Suppressor macrophage treated with lipopolysaccharide for 4 hours (primary cell): ENCODE measurements around the gene FAM229A.
A peak's percentile ranks its signal among the peaks of the same experiment; 100 is the strongest.

Experiments
- DNase-seq: peaks from one replicate; pipeline ENCODE4 v3.0.0-alpha.2; 2020

FAM229A gene

DNA sequence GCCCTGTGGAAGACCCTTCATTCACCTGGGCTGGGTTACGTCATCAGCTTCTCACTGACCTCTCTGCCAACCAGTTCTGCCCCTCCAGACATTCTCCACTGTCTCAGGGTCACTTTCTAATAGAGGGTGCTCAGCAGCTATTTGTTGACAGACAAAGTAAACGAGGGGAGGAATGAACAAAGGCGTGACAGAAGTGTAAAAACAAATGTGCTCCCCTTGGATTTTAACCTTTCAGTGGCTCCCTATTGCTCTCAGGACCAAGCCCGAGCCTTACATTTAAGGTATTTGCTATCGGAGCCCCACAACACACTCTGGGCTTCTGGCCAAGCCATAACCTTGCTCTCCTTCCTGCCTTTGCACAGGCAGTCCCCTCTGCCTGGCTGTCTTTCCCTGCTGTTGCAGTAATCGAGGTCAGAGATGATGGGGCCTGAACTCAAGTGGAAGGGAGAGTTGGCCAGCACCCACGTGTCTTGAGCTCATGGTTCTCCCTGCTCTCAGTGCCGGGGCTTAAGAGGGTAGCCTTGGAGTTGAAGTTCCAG is 16.9 kb downstream of the FAM229A start:
- no peak for DNase-seq

DNA sequence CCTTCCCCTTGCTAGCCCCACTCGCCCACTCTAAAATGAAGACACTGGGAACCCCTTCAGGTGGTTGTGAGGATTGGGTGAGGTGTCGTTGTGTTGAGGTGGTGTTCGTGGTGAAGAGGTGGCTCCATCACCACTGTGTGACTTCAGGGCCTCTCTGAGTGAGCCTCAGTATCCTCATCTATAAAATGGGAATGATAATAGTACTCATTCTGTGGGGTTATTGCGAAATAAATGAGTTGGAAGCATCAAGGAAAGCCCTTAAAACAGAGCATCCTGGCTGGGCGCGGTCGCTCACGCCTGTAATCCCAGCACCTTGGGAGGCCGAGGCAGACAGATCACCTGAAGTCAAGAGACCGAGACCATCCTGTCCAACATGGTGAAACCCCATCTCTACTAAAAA is 19.6 kb downstream of the FAM229A start:
- DNase-seq: no peak

DNA sequence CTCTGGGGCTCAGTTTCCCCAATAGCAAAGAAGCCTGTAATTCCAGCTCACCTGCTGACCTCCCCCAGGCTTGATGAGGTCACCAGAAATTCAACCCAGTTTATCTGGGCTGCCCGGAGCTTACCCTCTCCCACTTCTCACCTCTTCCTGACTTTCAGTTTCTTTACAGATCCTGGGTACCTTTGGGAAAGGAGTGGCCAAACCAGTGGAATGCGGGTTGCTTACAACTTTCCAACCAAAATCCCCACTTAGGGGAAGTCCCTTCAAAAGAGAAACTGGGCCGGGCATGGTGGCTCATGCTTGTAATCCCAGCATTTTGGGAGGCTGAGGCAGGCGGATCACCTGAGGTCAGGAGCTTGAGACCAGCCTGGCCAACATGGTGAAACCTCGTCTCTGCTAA is 20.3 kb downstream of the FAM229A start:
- DNase-seq: peak; percentile 49

DNA sequence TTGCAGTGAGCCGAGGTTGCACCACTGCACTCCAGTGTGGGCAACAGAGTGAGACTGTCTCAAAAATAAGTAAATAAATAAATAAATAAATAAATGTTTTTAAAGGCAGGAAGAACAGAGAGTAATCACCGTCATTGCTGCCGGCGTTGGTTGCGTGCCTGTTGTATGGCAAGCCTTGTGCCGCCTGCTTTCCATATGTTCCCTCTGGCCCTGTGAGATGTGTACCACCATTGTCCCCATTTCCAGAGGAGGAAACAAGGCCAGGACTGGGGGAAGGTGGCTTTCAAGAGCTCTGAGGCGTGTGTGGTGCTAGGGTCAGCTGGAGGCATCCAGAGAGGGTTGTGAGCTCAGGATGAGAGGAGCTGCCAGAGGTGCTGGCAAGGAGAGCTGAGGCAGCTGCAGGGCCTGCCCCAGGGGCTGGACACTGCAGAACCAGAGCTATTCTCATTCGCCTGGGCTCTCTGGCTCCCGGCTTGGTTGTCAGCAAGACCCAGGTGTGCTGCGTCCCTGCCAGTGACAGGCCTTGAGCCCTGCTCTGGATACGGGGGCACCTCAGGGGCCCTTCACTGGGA is 21.0 kb downstream of the FAM229A start:
- no peak for DNase-seq

DNA sequence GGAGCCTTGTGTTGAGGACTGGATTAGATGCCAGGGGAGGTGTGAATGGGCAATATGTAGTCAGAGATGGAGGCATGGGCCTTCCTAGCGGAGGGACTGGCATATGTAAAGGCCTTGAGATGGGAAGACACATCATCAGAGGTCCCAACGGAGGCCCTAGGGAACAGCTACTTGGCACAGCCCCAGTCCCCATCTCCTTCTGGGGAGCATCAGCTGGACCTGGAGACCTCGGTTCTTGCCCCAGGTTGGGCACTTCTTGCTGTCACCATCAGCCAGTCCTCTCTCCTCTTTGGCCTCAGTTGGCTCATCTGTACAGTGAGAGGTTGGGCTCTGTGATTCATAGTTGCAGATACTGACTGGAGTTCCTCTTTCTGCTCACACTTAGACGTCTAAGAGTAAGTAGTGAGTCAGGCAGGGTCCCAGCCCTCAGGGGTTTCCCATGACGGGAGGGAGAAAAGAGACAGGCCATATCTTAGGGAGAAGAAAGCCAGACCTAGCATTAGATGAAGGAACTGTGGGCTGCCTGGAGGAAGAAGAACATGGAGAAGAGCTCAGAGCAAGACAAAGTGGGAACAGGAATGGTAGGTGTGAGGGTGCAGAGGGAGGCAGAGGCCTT is 22.8 kb downstream of the FAM229A start:
- peak; percentile 96 for DNase-seq

DNA sequence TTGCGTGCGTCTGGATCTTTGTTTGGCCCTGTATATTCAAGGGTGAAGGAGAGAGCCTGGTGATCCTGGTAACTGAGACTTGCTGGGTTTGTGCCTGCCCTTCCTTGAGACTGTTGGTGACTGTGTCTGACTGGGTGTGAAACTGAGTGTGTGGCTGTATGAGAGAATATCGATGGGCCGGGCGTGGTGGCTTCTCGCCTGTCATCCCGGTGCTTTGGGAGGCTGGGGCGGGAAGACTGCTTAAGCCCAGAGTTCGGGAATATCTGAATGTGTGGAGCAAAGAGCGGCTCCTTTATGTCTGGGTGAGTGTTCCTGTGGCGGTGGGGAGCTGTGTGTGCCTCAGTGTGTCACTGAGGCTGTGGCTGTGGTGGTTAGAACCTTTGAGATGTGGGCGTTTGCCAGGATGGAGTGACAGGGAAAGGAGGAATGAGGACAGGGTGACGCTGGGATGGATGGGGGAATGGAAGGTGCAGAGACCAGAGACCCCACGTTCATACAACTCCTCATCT is 23.6 kb downstream of the FAM229A start:
- DNase-seq: no peak

DNA sequence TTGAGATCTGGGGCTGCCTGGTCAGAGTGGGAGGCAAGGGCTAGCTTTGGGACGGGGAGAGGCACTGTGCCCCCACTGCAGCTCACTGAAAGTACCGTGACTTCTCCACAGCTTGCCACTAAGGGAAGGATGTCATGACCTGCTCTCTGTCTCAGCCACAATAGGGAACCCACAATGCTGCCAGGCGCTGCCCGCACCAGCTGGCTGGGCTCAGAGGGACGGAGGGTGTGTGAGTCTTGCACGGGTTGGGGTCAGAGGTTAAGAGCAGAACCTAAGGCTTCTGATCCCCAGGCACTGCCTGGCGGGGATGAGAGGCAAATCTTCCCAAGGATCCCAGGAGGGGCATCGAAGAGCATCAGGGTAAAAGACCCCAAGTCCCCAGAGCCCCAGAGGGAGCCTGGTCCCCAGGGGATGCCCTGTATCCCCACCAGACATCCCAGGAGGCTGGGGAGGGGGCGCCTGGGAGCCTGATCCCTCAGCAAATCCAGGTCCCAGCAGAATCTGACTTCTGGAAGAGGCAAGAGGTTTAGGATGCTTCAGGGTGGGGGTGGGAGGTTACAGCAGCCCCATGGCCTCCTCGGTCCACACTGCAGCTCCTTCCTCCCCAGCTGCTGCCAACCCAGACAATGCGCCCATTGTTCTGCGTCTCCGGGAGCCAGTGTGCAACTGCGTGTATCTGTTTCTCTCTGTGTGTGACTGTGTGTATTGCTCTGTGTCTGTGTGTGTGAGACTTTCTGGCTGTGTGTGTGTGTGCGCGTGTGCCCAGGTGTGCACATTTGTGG is 24.2 kb downstream of the FAM229A start:
- peak; percentile 80 for DNase-seq

DNA sequence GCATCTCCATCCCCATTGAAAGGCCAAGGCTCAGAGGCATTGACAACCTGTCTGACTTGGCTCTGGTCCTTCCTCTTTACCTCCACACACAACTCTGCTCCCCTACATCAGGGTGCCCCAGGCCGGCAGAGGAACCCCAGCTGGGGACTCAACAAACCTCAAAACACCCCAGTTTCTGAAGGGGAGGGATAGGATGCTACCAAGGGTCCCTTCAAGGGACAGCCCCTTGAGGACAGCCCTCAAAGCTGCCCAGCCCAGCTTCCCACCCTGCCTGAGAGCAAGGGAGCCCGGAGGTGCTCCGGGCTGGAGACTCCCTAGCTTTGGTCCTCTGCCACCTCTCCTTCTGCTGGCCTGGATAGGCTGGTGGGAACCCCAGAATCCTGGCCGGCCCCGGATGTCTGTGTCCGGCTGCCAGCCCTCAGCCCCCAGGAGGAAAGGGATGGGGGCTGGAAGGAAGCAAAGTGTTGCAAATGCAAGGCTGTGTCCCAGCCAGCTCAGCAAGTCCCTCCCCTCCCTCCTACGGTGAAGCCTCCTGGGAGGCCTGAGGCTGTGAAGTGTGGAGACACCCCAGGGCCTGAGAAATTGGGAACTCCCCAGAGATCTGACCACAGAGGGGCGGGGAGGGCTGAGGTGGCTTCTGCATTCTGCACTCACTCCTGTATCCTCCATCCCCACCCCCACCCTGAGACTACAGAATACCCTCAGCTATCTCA is 25.2 kb downstream of the FAM229A start:
- peak; percentile 94 for DNase-seq

DNA sequence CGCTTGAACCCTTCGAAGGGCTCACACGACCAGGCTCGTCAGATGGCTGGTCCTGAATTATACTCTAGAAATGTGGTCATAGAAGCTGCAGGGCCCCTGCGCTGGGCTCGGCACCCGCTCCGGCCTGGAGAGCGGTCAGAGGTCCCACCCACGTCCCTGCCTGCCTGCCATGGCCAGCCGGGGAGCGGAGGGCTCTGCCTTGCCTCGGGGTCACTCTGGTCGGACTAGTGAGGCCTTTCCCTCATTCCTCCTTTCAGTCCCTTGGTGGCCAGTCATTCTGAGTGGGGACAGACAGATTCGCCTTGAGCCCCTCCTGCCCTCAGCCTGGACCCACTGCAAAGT is 25.7 kb downstream of the FAM229A start:
- no peak for DNase-seq

DNA sequence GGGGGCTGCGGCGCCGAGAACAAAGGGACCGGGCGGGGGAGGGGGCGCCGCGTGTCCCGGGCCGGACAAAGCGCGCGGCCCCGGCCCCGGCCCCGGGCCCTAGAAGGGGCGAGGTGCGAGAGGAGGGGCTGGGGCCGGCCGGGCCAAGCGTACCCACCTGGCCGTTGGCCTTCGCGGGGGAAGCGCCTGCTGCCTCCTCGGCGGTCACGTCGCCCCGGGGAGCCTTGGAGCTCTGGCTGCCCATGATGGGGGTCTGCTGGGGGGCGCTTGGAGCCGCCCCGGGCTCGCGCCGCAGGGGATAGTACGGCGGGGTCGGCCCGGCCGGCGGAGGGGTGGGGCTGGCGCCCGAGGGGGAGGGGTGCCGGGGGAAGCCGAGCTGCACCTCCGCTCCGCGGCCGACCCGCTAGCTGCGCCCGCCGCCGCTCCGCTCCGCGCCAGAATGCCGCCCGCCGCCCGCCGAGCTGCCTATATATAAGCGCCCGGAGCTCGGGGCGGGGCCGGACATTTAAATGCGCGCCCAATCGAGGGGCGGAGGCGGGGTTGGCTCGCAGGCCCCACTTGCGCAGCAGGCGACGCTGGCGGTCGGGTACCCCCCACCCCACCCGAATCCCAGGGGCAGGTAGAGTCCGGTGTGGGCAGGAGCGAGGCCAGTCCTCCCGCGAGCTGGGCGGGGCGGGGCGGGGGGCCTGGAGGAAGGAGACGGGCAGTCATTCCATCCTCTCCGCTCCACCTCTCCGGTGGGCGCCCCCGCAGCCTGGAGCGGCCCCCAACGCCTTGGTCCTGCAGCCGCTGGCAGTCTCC is 26.3 kb downstream of the FAM229A start, which contains the start of gene MARCKSL1:
Gene MARCKSL1 (minus strand): TSS at position 444 of the 801 bp plus-strand sequence. CDS start 200 bp downstream, at position 244.
- DNase-seq: peak; percentile 76

DNA sequence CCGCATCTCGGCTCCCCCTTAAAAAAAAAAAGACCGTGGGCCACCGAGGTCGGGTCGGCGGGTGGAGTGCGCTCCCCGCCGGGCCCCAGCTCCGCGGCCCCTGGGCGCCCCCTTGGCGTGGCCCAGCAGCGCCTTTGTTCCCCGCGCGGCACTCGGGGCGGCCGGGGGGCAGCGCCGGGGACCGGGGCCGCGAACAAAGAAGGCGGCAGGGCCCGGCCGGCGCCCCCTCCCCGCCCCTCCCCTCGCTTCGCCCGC is 26.8 kb downstream of the FAM229A start:
- no peak for DNase-seq

DNA sequence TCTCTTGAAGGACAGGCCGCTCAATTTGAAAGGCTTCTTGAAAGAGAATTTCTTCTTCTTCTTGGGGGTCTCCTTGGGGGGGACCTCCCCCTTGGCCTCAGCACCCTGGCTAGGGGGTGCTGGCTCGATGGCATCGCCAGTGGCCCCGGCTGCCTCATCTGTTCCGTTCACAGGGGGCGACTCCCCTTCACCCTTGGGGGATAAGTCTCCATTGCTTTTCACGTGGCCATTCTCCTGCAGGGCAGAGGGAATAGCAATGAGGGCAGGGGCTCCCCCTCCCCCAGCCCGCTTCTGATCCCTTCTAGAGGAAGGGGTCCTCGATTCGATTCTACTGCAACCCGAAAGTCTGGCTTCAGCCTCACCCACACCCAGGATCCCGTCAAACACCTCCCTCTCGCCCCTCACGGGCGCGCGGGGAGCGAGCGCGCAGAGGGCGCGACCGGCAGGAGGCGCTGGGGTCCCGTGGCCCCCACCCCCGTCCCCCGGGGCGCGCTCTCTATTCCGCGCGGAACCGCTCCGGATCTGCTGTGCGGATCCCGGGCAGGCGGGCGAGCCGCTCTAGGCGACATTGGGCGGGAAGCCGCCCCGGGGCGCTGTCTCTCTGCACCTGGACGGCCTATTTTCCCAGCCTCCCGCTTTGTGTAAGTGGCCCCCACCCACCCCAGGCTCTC is 27.3 kb downstream of the FAM229A start:
- DNase-seq: peak; percentile 76

DNA sequence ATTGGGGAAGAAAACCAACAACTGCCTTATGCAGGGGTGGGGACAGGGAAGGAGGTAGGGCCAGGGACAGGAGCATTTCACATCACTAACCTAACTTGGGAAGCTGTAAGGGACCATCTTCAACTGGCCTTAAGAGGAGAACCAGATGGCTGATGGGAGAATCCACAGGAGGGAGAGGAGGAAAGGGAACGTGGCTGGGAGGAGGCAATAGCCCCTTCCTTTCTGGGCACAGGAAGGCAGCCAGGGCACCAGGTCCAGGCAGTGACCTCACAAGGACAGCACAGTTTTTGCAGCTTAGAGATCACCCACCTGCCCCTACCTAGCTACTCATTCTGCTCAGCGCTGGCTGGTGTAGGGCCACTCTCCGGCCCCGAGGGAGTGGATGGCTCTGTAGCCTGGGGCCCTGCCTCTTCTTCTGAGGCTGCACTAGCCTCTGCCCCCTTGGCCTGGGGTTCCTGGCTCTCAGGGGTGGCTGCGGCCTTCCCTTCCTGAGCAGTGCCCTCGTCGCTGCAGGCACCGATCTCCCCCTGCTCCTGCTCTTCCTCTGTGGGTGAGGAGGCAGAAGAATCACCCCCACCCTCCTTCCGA is 27.9 kb downstream of the FAM229A start:
- no peak for DNase-seq

DNA sequence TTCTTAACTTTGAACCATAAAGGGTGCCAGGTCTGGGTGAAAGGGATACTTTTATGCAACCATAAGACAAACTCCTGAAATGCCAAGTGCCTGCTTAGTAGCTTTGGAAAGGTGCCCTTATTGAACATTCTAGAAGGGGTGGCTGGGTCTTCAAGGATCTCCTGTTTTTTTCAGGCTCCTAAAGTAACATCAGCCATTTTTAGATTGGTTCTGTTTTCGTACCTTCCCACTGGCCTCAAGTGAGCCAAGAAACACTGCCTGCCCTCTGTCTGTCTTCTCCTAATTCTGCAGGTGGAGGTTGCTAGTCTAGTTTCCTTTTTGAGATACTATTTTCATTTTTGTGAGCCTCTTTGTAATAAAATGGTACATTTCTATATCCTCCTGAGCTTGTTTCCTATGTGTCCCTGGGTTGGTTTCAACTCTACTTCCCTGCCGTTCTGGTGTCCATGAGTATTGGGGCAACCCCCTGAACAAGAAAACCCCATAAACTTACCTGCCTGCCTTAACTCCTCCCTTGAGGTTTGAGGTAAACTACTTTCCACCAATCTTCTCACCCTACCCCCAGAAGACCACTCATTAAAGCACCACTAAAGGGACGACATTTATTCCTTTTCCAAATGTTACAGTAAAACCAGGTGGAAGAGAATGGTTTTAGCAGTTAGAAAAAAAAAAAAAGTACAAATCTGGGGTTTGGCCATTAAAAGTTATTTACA is 28.9 kb downstream of the FAM229A start:
- DNase-seq: no peak

DNA sequence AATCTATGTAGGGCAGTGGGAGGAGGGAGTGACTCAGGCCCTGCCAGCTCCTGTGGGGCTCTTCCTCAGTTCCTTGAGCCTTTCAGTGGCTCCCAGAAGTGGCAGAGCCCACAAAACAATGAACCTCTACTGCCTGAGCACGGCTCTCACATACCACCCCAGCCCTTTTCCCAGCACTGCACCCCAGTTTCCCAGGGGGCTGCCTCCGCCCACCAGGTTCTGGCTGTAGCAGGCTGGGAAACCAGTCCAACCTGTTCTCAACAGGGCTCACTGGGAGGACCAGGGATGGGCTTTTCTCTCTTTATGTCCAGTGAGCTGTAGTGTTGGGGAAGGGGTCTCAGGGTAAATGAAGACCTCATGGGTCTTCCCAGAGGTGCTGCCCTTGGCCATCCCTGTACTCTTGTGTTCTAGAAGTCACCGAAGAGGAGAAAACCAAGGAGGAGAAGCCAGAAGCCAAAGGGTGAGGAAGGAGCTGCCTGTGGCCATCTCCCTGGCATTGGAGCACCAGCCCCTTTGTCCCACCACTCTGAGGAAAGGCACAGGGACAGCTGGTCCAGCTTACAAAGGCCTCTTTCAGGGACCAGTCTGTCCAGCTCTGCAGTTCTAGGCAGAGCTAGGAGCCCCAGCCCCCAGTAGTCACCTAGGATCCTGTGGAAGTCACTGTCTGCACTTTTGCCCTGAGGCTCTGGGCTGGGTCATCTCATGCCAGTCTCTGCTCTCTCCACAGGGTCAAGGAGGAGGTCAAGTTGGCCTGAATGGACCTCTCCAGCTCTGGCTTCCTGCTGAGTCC is 29.8 kb downstream of the FAM229A start:
- DNase-seq: no peak

DNA sequence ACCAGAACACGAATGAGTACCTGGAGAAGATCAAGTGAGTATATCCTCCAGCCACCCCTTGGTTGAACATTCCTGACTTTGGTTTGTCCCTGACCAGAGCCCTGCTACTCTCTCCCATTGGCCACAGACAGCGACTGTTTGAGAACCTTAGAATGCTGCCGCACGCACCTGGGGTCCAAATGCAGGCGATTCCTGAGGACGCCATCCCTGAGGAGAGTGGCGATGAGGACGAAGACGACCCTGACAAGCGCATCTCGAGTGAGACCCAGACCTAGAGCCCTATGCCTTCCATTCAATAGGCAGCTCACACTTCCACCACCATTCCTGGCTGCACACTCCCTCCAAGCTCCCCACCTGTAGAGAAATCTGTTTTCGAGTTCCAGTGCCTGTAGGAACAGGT is 30.7 kb downstream of the FAM229A start:
- no peak for DNase-seq

DNA sequence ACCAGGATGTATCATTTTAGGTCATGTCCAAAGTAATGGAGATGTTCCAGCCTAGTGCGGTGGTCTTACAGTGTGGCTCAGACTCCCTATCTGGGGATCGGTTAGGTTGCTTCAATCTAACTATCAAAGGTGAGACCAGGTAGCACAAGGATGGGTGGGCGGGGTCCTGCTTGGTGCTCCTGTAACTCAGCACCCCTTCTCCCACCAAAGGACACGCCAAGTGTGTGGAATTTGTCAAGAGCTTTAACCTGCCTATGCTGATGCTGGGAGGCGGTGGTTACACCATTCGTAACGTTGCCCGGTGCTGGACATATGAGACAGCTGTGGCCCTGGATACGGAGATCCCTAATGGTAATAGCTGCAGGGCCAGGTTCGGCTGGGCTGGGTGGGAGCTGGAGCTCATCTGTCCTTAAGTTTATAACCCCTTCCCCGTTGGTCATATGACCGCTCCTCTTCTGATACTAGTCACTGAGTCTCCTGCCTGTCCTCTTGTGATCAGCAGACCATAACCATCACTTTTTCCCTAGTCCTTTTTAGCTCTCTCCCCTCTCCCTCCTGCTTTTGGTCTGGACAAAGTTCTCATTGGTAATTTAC is 31.6 kb downstream of the FAM229A start:
- DNase-seq: no peak

DNA sequence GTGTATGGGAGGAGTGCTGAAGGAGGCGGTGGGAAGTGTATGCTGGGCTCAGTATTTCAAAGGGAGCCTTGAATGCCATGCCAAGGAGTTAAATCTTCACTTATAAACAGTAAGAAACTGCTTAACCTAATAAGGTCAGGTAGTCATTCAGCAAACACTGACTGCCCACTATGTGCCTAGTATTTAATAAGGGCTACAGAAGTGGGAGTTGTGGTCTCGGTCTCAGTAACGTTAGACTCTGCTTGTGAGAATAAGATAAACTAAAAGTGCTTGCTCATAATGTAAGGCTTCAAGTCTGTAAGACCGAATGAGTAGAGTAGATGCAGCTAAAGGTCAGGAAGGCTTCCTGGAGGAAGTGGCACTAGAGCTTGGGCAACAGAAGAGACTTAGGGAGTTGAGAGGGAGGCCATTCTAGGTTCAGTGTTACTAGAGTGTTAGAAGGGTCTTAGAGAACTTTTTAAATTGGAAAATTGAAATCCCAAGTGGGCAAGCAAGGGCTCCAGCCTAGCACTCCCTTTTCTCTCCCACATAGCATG is 32.3 kb downstream of the FAM229A start:
- DNase-seq: no peak

DNA sequence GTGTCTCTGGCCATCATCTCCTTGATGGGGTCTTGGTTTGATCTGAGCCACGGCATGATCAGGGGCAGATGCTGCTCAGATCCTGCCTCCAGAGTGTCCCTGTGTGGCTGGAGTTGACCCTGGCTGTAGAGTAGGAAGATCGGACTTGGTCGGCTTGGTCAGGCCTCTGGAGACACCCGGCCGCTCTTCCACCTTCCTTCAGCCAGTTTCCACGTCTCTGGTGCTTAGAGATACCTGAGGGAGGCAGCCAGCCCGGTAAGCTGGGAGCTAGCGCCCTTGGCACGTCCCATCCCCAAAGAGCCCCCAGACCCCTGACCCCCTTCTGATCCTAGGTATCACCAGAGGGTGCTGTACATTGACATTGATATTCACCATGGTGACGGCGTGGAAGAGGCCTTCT is 35.1 kb downstream of the FAM229A start:
- DNase-seq: no peak
